HepG2 (cell line): Measurements from ENCODE around the gene HELZ2. TPM values are rescaled to one million over a fixed set of nuclear protein-coding genes. Genes with fewer than 3 reads are reported as not detected.

Experiments used
- ADNP ChIP-seq: sonication (generic); formaldehyde crosslinking; IDR thresholded peaks from 2 replicates; pipeline ENCODE4 v1.4.0; 2020; ENCODE audit warnings: missing genetic modification reagents
- FOXA3 ChIP-seq: IDR thresholded peaks from 2 replicates; pipeline ENCODE4 v1.6.1; 2016; ENCODE audit warnings: missing genetic modification reagents, missing compliant biosample characterization
- MBD4 ChIP-seq: IDR thresholded peaks from 2 replicates; pipeline ENCODE4 v1.6.1; 2012; ENCODE audit warnings: low read length, inconsistent platforms, borderline replicate concordance
- SRF ChIP-seq: IDR thresholded peaks from 2 replicates; pipeline ENCODE4 v1.6.1; 2011; ENCODE audit warnings: mild to moderate bottlenecking, low read depth, low read length, moderate library complexity
- SRSF4 ChIP-seq: fragments of 200-400 bp; formaldehyde crosslinking; IDR thresholded peaks from one replicate; pipeline ENCODE4 v1.6.1; 2018; ENCODE audit warnings: mild to moderate bottlenecking, low read depth, low read length, moderate library complexity; ENCODE audit not compliant: poor library complexity, severe bottlenecking
- ZBTB7B ChIP-seq: sonication (generic); formaldehyde crosslinking; IDR thresholded peaks from 2 replicates; pipeline ENCODE4 v1.4.0; 2020; ENCODE audit warnings: missing genetic modification reagents
- ZFP36 ChIP-seq: fragments of 150-350 bp; IDR thresholded peaks from 2 replicates; pipeline ENCODE4 v1.6.1; 2018; ENCODE audit warnings: borderline replicate concordance, low read length, low read depth; ENCODE audit not compliant: partially characterized antibody
- ZNF124 ChIP-seq: sonication (generic); formaldehyde crosslinking; IDR thresholded peaks from 2 replicates; pipeline ENCODE4 v1.4.0; 2020; ENCODE audit warnings: missing genetic modification reagents
- ZNF446 ChIP-seq: sonication (generic); formaldehyde crosslinking; IDR thresholded peaks from 2 replicates; pipeline ENCODE4 v1.5.0; 2020; ENCODE audit warnings: mild to moderate bottlenecking, missing genetic modification reagents
- ZNF549 ChIP-seq: sonication (generic); formaldehyde crosslinking; IDR thresholded peaks from 2 replicates; pipeline ENCODE4 v1.5.0; 2020; ENCODE audit warnings: missing genetic modification reagents
- ZNF768 ChIP-seq: sonication (generic); formaldehyde crosslinking; IDR thresholded peaks from 2 replicates; pipeline ENCODE4 v1.4.0; 2020; ENCODE audit warnings: missing genetic modification reagents
- ZSCAN30 ChIP-seq: sonication (generic); formaldehyde crosslinking; IDR thresholded peaks from 2 replicates; pipeline ENCODE4 v1.5.0; 2020; ENCODE audit warnings: mild to moderate bottlenecking, missing genetic modification reagents
- polyA plus RNA-seq, 8 experiments: library from polyadenylated mRNA; depleted of rRNA in 3 of 8; stranded (reverse) in 7 of 8; unstranded in 1 of 8; fragments of >200 nt; fragmentation: Illumina TruSeq in 4 of 8; extraction: Trizol in 4 of 8; gene quantifications; 2 replicates each; pipeline versions ENCODE4 v1.2.1 to v1.2.3, GENCODE V29; 2011 to 2016; ENCODE audit warnings: low read depth in 4 of 8, missing spikeins in 1 of 8, mixed read lengths in 1 of 8; ENCODE audit not compliant: insufficient read depth in 1 of 8
- total RNA-seq, 5 experiments: library from RNA; depleted of rRNA; stranded (reverse); fragments of >200 nt; fragmentation: Illumina TruSeq; extraction: Trizol; gene quantifications; 2 replicates each; pipeline ENCODE4 v1.2.3, GENCODE V29; 2016; ENCODE audit warnings: low read depth in 1 of 5
- TF ChIP-seq, protein P1 (sequence below): sonication (generic); formaldehyde crosslinking; IDR thresholded peaks from 2 replicates; pipeline ENCODE4 v1.5.0; 2020; ENCODE audit warnings: mild to moderate bottlenecking, missing genetic modification reagents, borderline replicate concordance
- TF ChIP-seq, protein P2 (sequence below): sonication (generic); formaldehyde crosslinking; IDR thresholded peaks from 2 replicates; pipeline ENCODE4 v1.8.0; 2022; ENCODE audit warnings: missing genetic modification reagents, low read depth, mild to moderate bottlenecking, borderline replicate concordance
- TF ChIP-seq, protein P3 (sequence below): sonication (generic); formaldehyde crosslinking; IDR thresholded peaks from 2 replicates; pipeline ENCODE4 v1.8.1; 2023; ENCODE audit warnings: mild to moderate bottlenecking, moderate library complexity, missing genetic modification reagents
- TF ChIP-seq, protein P4 (sequence below): sonication (generic); formaldehyde crosslinking; IDR thresholded peaks from 2 replicates; pipeline ENCODE4 v1.5.0; 2020; ENCODE audit warnings: missing genetic modification reagents
- TF ChIP-seq, protein P5 (sequence below): IDR thresholded peaks from 2 replicates; pipeline ENCODE4 v1.6.1; 2012; ENCODE audit warnings: low read length, improper control_type of control experiment

The HELZ2 gene
- total and polyA plus RNA-seq, 2 of the 13 experiments (the other 11 are each of a cell fraction or from before 2014, with no cell fraction given) = 9.6 to 10.1 TPM

DNA sequence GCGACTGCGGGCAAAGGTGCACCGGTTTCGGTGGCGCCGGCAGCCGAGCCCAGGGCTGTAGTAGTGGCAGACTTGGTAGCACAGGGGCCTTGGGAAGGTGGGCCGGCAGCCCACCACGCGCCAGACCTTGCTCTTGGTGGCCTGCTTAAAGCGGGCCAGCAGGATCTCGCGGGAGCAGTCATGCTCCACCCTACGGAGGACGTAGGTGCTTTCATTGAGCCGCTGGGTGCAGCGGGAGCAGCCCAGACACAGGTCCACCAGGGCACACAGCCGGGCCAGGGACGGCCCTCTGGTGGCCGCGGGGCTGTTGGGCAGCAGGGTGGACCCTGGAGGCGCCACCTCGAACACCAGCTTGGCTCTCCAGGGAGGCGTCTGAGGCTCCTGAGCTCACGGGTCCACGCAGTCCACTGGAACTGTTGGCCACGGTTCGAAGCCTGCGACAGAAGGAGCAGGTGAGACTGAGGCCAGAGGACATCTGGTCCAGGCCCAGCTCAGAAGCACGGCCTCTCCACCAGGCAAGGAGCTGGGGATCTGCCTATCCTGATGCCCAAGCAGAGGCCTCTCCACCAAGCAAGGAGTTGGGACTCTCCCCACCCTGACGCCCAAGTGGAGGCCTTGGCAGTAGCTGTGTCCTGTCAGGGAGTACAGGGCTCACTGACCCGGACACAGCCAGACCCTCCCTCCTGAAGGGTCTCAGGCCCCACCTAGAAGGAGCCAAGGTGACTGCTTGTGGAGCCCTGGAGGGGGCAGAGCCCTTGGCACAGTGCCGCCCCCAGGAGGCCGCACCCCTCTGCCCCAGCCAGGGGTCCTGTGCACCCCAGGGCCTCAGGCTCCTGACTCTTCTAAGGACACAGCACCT is 1.0 kb downstream of the HELZ2 start (continued):
- TF ChIP-seq FOXA3 (0 out of 2 replicates have a peak, but pooled peaks have one; percentile 14), SRF (no peak), ZBTB7B (CRISPR knock-in tag) (peak; percentile 63), ZNF549 (CRISPR knock-in tag) (no peak), ZNF124 (CRISPR knock-in tag) (no peak), ZFP36 (no peak), ZNF446 (CRISPR knock-in tag) (no peak), ZNF768 (peak; percentile 48; the same call in 1 of the 2 replicates), SRSF4 (no peak), MBD4 (no peak), ZSCAN30 (CRISPR knock-in tag) (no peak), ADNP (CRISPR knock-in tag) (no peak)
- TF ChIP-seq, protein P1, sequence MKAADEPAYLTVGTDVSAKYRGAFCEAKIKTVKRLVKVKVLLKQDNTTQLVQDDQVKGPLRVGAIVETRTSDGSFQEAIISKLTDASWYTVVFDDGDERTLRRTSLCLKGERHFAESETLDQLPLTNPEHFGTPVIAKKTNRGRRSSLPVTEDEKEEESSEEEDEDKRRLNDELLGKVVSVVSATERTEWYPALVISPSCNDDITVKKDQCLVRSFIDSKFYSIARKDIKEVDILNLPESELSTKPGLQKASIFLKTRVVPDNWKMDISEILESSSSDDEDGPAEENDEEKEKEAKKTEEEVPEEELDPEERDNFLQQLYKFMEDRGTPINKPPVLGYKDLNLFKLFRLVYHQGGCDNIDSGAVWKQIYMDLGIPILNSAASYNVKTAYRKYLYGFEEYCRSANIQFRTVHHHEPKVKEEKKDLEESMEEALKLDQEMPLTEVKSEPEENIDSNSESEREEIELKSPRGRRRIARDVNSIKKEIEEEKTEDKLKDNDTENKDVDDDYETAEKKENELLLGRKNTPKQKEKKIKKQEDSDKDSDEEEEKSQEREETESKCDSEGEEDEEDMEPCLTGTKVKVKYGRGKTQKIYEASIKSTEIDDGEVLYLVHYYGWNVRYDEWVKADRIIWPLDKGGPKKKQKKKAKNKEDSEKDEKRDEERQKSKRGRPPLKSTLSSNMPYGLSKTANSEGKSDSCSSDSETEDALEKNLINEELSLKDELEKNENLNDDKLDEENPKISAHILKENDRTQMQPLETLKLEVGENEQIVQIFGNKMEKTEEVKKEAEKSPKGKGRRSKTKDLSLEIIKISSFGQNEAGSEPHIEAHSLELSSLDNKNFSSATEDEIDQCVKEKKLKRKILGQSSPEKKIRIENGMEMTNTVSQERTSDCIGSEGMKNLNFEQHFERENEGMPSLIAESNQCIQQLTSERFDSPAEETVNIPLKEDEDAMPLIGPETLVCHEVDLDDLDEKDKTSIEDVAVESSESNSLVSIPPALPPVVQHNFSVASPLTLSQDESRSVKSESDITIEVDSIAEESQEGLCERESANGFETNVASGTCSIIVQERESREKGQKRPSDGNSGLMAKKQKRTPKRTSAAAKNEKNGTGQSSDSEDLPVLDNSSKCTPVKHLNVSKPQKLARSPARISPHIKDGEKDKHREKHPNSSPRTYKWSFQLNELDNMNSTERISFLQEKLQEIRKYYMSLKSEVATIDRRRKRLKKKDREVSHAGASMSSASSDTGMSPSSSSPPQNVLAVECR (CRISPR knock-in tag) = peak; percentile 44; the same call in 1 of the 2 replicates
- TF ChIP-seq, protein P2, sequence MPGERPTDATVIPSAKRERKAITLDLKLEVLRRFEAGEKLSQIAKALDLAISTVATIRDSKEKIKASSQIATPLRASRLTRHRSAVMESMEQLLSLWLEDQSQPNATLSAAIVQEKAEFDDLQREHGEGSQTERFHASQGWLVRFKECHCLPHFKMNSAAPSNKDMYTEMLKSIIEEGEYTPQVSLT (CRISPR knock-in tag) = no peak
- TF ChIP-seq, protein P3, sequence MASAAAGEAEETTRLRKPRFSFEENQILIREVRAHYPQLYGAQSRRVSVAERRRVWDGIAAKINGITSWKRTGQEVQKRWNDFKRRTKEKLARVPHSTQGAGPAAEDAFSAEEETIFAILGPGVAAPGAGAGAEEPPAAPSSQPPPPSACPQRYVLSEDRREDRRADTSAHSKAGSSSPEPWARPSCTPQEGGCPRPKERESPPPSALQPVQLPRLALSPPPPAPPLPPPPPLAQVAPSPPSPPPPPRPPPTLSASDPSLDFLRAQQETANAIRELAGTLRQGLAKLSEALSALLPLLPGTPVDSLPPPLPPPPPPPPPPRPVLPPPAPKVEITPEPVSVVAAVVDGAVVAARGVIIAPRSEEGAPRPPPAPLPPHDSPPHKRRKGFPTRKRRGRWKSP (CRISPR knock-in tag) = no peak; the same call in 1 of the 2 replicates
- TF ChIP-seq, protein P4, sequence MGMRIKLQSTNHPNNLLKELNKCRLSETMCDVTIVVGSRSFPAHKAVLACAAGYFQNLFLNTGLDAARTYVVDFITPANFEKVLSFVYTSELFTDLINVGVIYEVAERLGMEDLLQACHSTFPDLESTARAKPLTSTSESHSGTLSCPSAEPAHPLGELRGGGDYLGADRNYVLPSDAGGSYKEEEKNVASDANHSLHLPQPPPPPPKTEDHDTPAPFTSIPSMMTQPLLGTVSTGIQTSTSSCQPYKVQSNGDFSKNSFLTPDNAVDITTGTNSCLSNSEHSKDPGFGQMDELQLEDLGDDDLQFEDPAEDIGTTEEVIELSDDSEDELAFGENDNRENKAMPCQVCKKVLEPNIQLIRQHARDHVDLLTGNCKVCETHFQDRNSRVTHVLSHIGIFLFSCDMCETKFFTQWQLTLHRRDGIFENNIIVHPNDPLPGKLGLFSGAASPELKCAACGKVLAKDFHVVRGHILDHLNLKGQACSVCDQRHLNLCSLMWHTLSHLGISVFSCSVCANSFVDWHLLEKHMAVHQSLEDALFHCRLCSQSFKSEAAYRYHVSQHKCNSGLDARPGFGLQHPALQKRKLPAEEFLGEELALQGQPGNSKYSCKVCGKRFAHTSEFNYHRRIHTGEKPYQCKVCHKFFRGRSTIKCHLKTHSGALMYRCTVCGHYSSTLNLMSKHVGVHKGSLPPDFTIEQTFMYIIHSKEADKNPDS = no peak
- TF ChIP-seq, protein P5, sequence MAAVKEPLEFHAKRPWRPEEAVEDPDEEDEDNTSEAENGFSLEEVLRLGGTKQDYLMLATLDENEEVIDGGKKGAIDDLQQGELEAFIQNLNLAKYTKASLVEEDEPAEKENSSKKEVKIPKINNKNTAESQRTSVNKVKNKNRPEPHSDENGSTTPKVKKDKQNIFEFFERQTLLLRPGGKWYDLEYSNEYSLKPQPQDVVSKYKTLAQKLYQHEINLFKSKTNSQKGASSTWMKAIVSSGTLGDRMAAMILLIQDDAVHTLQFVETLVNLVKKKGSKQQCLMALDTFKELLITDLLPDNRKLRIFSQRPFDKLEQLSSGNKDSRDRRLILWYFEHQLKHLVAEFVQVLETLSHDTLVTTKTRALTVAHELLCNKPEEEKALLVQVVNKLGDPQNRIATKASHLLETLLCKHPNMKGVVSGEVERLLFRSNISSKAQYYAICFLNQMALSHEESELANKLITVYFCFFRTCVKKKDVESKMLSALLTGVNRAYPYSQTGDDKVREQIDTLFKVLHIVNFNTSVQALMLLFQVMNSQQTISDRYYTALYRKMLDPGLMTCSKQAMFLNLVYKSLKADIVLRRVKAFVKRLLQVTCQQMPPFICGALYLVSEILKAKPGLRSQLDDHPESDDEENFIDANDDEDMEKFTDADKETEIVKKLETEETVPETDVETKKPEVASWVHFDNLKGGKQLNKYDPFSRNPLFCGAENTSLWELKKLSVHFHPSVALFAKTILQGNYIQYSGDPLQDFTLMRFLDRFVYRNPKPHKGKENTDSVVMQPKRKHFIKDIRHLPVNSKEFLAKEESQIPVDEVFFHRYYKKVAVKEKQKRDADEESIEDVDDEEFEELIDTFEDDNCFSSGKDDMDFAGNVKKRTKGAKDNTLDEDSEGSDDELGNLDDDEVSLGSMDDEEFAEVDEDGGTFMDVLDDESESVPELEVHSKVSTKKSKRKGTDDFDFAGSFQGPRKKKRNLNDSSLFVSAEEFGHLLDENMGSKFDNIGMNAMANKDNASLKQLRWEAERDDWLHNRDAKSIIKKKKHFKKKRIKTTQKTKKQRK = no peak
